PC-9 (cell line): ENCODE data around the gene TMEM59L.

Source experiments
- CTCF ChIP-seq: fragments of 200-600 bp; sonication (generic); conservative IDR thresholded peaks from 2 replicates; pipeline ENCODE4 v1.6.1; 2017; ENCODE audit warnings: mixed run types, antibody characterized with exemption, mild to moderate bottlenecking, moderate library complexity
- EZH2 ChIP-seq: fragments of 200-600 bp; sonication (generic); IDR thresholded peaks from 2 replicates; pipeline ENCODE4 v1.8.0; 2017; ENCODE audit warnings: antibody characterized with exemption, low read depth

GRCh38 chr19:18576383-18576782 is 36.3 kb upstream of the TMEM59L start:
- TF ChIP-seq CTCF (no peak), EZH2 (no peak)
